HK-2 (cell line): ENCODE results near the gene MDM2.
"Not testable (repeated sequence)": the region's sequence is repeated elsewhere in the genome, so short reads cannot be mapped to it uniquely, and the experiment has no call there.

Experiments
- DNase-seq: peaks from one replicate; pipeline ENCODE4 v3.0.0-alpha.2; 2018; ENCODE audit not compliant: unreplicated experiment

MDM2 gene

DNA sequence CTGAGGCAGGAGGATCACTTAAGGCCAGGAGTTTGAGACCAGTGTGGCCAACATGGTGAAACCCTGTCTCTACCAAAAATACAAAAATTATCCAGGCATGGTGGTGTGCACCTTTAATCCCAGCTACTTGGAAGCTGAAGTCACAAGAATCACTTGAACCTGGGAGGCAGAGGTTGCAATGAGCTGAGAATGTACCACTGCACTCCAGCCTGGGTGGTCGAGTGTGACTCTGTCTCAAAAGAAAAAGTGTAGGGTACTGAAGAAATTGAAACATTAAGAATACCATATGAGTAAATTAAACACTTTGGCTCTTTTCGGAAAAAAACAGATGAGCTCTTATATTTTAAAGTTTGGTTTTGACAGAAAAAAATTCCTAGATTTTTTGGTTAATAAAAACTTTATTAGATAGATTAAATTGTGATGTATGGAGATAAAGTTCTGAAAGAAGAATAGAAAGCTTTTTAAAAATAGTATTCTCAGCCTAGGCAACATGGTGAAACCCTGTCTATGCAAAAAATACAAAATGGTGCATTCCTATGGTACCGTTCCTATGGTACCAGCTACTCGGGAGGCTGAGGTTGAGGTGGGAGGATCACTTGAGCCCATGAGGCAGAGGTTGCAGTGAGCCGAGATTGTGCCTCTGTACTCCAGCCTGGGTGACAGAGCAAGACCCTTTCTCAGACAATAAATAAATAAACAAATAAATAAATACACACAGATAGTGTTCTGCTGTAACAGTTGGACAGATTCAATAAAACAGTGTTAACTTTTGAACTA is 20.1 kb downstream of the MDM2 start:
- DNase-seq = no peak

DNA sequence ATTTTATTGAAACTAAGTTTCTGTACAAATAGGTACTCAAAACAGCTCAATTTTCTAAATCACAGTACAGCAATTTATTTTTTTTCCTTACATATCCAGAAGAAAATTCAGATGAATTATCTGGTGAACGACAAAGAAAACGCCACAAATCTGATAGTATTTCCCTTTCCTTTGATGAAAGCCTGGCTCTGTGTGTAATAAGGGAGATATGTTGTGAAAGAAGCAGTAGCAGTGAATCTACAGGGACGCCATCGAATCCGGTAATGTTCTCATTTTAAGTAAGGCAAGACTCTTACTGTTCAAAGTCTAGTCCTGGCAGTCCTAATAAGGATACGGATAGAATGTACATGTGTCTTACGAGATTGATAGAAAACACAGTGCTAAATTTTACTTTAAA is 20.7 kb downstream of the MDM2 start:
- DNase-seq = no peak

DNA sequence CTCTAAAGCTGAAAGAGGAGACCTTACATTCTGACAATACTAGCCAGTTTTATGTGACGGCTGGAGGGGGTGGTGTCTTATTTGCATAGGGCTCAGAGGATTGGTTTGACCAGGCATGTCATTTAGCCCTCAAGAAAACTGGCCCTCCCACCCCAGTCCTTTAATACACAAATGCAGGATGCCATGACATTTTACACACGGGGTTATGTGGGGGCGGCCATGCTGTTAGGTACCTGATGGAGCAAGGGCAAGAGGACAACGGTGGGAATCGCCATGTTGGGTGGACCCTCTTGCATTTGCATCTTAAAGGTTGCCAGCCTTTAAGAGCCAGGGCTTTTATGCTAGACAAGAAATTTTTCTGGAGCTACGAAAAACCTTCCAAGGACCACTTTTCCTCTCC is 23.3 kb downstream of the MDM2 start:
- DNase-seq = no peak

DNA sequence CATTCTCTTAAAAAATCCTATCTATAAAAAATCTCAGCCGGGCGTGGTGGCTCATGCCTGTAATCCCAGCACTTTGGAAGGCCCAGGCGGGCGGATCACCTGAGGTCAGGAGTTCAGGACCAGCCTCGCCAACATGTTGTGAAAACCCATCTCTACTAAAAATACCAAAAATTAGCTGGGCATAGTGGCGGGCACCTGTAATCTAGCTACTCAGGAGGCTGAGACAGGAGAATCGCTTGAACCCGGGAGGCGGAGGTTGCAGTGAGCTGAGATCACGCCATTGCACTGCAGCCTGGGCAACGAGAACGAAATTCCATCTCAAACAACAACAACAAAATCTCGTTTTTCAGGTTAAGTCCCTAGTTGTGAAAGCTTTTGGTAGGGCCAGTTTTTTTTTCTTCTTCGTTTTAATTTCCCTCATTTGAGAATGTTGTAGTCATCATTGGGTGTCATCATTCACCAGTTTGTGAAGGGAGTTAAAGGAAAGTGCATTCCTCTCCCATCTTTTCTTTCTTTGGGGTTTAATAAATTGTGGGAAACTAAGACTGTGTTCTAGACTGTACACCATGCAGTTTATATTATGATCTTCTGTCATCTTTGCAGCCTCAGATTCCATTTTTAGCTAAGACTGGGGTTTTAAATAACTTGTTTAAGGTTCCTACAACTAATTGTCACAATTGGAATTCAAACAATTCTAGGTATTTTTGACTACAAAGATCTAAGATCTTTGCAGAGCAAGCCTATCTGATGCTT is 23.9 kb downstream of the MDM2 start:
- no peak for DNase-seq

DNA sequence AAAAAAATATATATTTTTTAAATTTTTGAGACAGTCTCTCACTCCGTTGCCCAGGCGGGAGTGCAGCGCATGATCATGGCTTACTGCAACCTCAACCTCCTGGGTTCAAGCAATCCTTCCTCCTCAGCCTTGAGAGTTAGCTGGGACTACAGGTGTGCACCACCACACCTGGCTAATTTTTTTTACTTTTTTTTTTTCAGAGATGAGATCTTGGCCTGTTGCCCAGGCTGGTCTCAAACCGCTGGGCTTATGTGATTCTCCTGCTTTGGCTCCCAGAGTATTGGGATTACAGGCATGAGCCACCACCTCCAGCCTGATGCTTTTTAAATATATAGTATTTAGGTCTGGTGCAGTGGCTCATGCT is 24.5 kb downstream of the MDM2 start:
- DNase-seq = no peak

GRCh38 chr12:68833508-68833907 is 25.5 kb downstream of the MDM2 start:
- no peak for DNase-seq

DNA sequence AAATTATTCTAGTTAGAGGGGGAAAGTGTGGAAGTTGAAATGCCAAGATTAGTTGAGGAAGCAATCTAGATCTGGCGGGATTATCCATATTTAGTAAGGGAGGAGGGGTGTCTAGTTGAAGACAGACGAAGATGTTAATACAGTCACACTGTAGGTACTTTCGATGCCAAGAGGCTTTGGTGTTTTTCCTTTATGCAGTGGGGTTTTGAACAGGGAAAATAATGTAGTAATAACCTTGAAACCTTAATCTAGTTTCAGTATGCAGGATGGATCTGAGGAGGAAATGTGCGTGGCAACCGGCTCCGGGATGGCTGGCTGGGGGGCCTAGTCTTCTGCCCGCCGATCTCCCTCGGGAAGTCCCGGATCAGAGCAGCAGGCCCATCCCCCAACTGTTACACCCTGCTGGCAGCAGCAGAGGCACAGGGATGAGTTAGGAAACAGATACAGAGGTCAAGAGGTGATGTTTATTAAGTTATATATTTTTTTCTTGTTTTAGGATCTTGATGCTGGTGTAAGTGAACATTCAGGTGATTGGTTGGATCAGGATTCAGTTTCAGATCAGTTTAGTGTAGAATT is 27.4 kb downstream of the MDM2 start:
- DNase-seq = no peak

DNA sequence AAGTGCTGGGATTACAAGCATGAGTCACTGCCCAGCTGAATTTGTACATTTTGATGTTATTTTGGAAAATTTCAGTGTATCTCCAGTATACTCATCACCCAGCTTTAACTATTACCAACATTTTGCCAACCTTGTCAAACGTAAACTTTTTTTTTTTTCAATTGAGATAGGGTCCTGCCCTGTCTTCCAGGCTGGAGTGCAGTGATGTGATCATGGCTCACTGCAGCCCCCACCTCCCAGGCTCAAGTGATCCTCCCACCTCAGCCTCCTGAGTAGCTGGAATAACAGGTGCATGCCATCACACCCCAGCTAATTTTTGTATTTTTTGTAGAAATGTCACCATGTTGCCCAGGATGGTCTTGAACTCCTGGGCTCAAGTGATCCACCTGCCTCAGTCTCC is 29.2 kb downstream of the MDM2 start:
- no peak for DNase-seq

GRCh38 chr12:68838046-68838886 is 30.3 kb downstream of the MDM2 start:
- no peak for DNase-seq

DNA sequence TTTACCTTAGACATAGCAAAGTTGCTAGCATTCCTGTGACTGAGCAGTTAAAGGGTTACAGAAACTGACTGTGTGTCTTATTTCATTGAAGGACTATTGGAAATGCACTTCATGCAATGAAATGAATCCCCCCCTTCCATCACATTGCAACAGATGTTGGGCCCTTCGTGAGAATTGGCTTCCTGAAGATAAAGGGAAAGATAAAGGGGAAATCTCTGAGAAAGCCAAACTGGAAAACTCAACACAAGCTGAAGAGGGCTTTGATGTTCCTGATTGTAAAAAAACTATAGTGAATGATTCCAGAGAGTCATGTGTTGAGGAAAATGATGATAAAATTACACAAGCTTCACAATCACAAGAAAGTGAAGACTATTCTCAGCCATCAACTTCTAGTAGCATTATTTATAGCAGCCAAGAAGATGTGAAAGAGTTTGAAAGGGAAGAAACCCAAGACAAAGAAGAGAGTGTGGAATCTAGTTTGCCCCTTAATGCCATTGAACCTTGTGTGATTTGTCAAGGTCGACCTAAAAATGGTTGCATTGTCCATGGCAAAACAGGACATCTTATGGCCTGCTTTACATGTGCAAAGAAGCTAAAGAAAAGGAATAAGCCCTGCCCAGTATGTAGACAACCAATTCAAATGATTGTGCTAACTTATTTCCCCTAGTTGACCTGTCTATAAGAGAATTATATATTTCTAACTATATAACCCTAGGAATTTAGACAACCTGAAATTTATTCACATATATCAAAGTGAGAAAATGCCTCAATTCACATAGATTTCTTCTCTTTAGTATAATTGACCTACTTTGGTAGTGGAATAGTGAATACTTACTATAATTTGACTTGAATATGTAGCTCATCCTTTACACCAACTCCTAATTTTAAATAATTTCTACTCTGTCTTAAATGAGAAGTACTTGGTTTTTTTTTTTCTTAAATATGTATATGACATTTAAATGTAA is 31.5 kb downstream of the MDM2 start:
- no peak for DNase-seq

DNA sequence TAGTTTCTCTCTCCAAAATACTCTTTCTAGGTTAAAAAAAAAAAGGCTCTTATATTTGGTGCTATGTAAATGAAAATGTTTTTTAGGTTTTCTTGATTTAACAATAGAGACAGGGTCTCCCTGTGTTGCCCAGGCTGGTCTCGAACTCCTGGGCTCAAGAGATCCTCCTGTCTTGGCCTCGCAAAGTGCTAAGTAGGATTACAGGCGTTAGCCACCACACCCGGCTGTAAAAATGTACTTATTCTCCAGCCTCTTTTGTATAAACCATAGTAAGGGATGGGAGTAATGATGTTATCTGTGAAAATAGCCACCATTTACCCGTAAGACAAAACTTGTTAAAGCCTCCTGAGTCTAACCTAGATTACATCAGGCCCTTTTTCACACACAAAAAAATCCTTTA is 33.2 kb downstream of the MDM2 start:
- not testable (repeated sequence) for DNase-seq

DNA sequence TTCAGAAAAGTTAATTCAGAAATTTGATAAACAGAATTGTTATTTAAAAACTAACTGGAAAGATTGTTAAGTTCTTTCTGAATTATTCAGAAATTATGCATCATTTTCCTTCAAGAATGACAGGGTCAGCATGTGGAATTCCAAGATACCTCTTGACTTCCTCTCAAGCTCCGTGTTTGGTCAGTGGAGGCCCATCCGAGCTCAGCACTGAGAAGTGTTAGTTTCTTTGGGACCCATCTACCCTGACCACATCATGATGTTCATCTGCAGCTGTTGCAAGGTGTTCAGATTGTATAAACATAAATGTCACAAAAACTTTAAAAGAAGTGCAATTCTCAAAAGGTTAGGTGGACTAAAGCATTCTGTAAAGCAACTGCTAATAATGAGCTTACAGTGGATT is 33.7 kb downstream of the MDM2 start:
- DNase-seq = no peak

- DNase-seq = no peak
These were observed 34.1 kb downstream of the MDM2 start for GRCh38 chr12:68842123-68842522.

- no peak for DNase-seq
These were observed 35.0 kb downstream of the MDM2 start for GRCh38 chr12:68842784-68843567.

DNA sequence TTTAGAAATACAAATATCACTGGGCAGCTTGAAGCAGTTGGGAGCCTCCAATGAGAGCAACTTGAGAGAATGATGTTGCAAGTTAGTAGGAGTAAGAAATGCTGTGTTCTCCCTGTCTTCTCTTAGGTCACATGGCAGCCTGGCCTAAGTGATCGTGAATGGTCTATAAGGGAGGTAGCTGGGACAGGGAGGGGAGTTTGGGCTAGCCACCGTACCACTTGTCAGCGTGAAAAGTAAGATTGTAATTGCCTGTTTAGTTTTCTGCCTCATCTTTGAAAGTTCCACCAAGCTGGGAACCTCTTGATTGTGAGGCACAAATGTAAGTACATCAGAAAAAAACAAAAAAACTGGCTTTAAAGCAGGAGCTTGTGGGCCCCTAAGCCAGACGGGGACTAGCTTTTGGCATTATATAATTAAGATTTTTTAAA is 36.4 kb downstream of the MDM2 start:
- no peak for DNase-seq

DNA sequence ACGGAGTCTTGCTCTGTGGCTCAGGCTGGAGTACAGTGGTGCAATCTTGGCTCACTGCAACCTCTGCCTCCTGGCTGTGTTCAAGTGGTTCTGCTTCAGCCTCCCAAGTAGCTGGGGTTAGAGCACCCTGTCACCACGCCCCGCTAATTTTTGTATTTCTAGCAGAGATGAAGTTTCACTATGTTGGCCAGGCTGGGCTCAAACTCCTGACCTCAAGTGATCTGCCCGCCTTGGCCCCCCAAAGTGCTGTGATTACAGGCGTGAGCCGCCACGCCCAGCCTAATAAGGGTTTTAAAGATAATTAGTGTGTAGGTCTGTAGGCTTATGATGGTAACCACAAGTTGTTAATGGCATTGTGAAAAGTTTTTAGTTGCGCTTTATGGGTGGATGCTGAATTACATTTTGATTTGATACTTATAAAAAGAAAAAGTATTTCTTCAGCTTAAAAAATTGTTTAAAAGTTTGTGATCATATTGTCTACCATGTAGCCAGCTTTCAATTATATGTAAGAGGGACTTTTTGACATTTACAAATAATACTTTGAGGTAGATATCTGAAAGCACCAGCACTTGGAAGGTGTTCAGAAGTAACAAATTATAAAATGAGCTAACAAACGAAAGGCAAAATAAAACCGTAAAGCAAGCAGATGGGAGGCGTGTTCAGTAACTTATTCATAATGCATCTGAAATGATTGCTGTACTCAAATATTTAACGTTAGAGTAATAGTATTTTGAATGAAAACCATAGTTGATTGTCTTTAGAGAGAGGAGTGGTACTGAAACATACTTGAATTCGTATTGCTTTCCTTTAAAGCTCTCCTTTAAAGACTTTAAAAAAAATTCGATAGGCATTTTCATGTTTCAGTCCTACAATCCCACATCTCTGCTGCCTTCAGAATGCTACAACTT is 37.1 kb downstream of the MDM2 start:
- DNase-seq = no peak

DNA sequence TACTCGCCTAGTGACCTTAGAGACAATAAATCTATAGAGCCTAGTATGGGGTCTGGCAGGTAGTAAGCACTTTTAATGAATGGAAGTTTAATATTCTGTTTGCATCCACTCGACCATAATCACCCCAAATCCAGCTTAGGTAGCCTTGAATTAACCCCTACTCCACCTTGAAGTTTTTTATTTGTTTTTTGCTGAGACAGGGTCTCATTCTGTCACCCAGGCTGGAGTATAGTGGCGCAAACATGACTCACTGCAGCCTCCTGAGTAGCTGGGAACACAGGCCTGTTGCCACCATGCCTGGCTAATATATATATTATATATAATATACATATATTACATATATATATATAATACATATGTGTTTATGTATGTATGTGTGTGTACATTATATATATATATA is 38.8 kb downstream of the MDM2 start:
- DNase-seq = no peak

GRCh38 chr12:68850390-68850789 is 42.4 kb downstream of the MDM2 start:
- DNase-seq = no peak
